ENCODE results near the gene PAGE2B.

GRCh38 chrX:55098691-55099090, 23.9 kb downstream of the PAGE2B start:
- TF ChIP-seq CTCF (IDR thresholded peaks at IDR 0.05): no peak
- TF ChIP-seq POLR2A (IDR thresholded peaks at IDR 0.05): no peak
